Measurements from ENCODE around the gene CAMK2A. TPM values are rescaled to one million over a fixed set of nuclear protein-coding genes. Genes with fewer than 3 reads are reported as not detected.

Gene CAMK2A
- total RNA-seq, 1 donor from 2014 or later: 16.7 TPM

- no peak for DNase-seq (ENCODE audit: low spot score in 2 of 2)
- no peak for FAIRE-seq
These were observed 111.3 kb downstream of the CAMK2A start for GRCh38 chr5:150178262-150178661.

- no peak for DNase-seq (ENCODE audit: low spot score in 2 of 2)
- FAIRE-seq: no peak
These were observed 111.9 kb downstream of the CAMK2A start for GRCh38 chr5:150177721-150178120.

- FAIRE-seq (no peak), DNase-seq (ENCODE audit: low spot score in 2 of 2) (no peak)
These were observed 112.7 kb downstream of the CAMK2A start for GRCh38 chr5:150176745-150177477.

GRCh38 chr5:150175536-150175935 is 114.0 kb downstream of the CAMK2A start:
- no peak for DNase-seq (ENCODE audit: low spot score in 2 of 2)
- no peak for FAIRE-seq

GRCh38 chr5:150175076-150175475 is 114.5 kb downstream of the CAMK2A start:
- DNase-seq (ENCODE audit: low spot score in 2 of 2) (no peak), FAIRE-seq (no peak)

- DNase-seq (ENCODE audit: low spot score in 2 of 2) (no peak), FAIRE-seq (no peak)
These were observed 115.3 kb downstream of the CAMK2A start for GRCh38 chr5:150174285-150174684.

GRCh38 chr5:150173161-150173560 is 116.4 kb downstream of the CAMK2A start:
- no peak for FAIRE-seq
- no peak for DNase-seq (ENCODE audit: low spot score in 2 of 2)

- DNase-seq (ENCODE audit: low spot score in 2 of 2) (no peak), FAIRE-seq (no peak)
These were observed 117.0 kb downstream of the CAMK2A start for GRCh38 chr5:150172556-150172955.

GRCh38 chr5:150172145-150172544 is 117.4 kb downstream of the CAMK2A start:
- FAIRE-seq (no peak), DNase-seq (ENCODE audit: low spot score in 2 of 2) (no peak)

Other genes with a start within 250 kb of the CAMK2A start
- 5.3 TPM for gene CSF1R, start 203.2 kb downstream of the CAMK2A start, total RNA-seq
- 12.2 TPM for gene PDGFRB, start 133.9 kb downstream of the CAMK2A start, total RNA-seq
- gene CDX1, start 123.0 kb downstream of the CAMK2A start, total RNA-seq: not detected
- 2.9 TPM for gene SLC6A7, start 99.7 kb downstream of the CAMK2A start, total RNA-seq
- gene ARSI, start 13.1 kb upstream of the CAMK2A start, total RNA-seq: 0.41 TPM
- gene TCOF1, start 67.9 kb upstream of the CAMK2A start, total RNA-seq: 9.4 TPM
- gene CD74, start 123.1 kb upstream of the CAMK2A start, total RNA-seq: 3.3 TPM
- 3,224 TPM for gene RPS14, start 160.0 kb upstream of the CAMK2A start, total RNA-seq
- 16.3 TPM for gene NDST1, start 218.4 kb upstream of the CAMK2A start, total RNA-seq